ENCODE measurements around the gene TIMM44.

The TIMM44 gene

GRCh38 chr19:7877249-7877836 lies 66.1 kb downstream of the TIMM44 start:
- in situ Hi-C loops (cut with HindIII; ENCODE audit: low sequenced_read_pairs), result no loop called here
